Activated CD4-positive, alpha-beta memory T cell treated with anti-CD3 and anti-CD28 coated beads for 36 hours (primary cell): Measurements from ENCODE around the gene TMPO. TPM values are rescaled to one million over a fixed set of nuclear protein-coding genes. Genes with fewer than 3 reads are reported as not detected.
"Not testable (repeated sequence)": the region's sequence is repeated elsewhere in the genome, so short reads cannot be mapped to it uniquely, and the experiment has no call there.

ENCODE experiments used
- CTCF ChIA-PET: fragments of 350-600 bp; sonication (Branson Sonifier 250); formaldehyde crosslinking; loops from one replicate; lab custom pipeline; 2021; ENCODE audit warnings: antibody characterized with exemption, inconsistent platforms; lab: Charles Lee
- POLR2A ChIA-PET: fragments of 350-600 bp; sonication (Branson Sonifier 250); formaldehyde crosslinking; loops from one replicate; lab custom pipeline; 2021; ENCODE audit warnings: antibody characterized with exemption; lab: Charles Lee
- DNase-seq: peaks from one replicate; pipeline ENCODE4 v3.0.0-alpha.2; 2020
- H3K27ac Mint-ChIP-seq: one replicate; pipeline ENCODE4 v1.8.0; 2021; ENCODE audit warnings: mixed read lengths
- H3K27me3 Mint-ChIP-seq: one replicate; pipeline ENCODE4 v1.8.0; 2021; ENCODE audit warnings: mixed read lengths
- H3K36me3 Mint-ChIP-seq: one replicate; pipeline ENCODE4 v1.8.0; 2021; ENCODE audit warnings: mixed read lengths
- H3K4me1 Mint-ChIP-seq: one replicate; pipeline ENCODE4 v1.8.0; 2021; ENCODE audit warnings: low read depth, mixed read lengths
- H3K4me3 Mint-ChIP-seq: one replicate; pipeline ENCODE4 v1.8.0; 2021; ENCODE audit warnings: mild to moderate bottlenecking, mixed read lengths
- H3K9me3 Mint-ChIP-seq: one replicate; pipeline ENCODE4 v1.8.0; 2021; ENCODE audit warnings: mixed read lengths
- intact Hi-C: fragments of 100-400 bp; cut with micrococcal nuclease; formaldehyde crosslinking; loops from one replicate; pipeline ENCODE4 v1.15.1; 2023
- total RNA-seq, 2 experiments: library from RNA; stranded (reverse); gene quantifications; one replicate each; pipeline ENCODE4 v1.2.3, GENCODE V29; 2021

TMPO gene
- total RNA-seq, 2 experiments from 2014 or later, result 371 to 375 TPM

DNA sequence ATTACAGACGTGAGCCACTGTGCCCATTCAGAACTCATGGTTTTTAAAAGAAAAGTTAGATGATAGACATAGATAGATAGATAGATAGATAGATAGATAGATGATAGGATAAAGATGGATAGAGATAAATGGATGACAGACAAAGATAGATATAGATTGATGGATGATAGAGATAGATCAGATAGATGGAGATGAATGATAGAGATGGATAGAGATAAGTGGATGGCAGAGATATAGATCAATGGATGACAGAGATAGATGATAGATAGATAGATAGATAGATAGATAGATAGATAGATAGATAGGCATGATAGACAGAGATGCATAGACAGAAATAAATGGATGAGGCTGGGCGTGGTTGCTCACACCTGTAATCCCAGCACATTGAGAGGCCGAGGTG lies 64.4 kb downstream of the TMPO start:
- CTCF ChIA-PET, result no interaction called here
- Mint-ChIP-seq H3K9me3 (no peaks in the 10 kb centered on the region), H3K36me3 (no peaks in the 10 kb centered on the region), H3K27me3 (no peaks in the 10 kb centered on the region), H3K4me3 (no peak overlapping the region), H3K4me1 (no peaks in the 10 kb centered on the region), H3K27ac (no peak overlapping the region)
- intact Hi-C loops, result no loop called here
- no peak for DNase-seq
- POLR2A ChIA-PET, result no interaction called here

DNA sequence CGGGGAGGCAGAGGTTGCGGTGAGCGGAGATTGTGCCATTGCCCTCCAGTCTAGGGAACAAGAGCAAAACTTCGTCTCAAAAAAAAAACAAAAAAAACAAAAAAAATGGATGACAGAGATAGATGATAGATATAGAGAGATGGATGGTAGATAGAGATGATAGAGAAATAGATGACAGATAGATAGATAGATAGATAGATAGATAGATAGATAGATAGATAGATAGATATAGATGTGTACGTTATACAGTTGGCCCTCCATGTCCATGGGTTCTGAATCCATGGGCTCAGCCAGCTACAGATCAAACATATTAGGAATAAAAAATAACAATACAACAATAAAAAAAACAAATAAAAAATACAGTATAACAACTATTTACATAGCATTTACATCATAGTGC lies 65.3 kb downstream of the TMPO start:
- Mint-ChIP-seq H3K4me1 (no peaks in the 10 kb centered on the region), H3K27ac (no peak overlapping the region), H3K4me3 (no peak overlapping the region), H3K9me3 (no peaks in the 10 kb centered on the region), H3K36me3 (no peaks in the 10 kb centered on the region), H3K27me3 (no peaks in the 10 kb centered on the region)
- ChIA-PET POLR2A (no interaction called here), CTCF (no interaction called here)
- no peak for DNase-seq
- intact Hi-C loops, result no loop called here

- H3K4me1 Mint-ChIP-seq, result no peaks in the 10 kb centered on the region
- no peak overlapping the region for H3K27ac Mint-ChIP-seq
- H3K4me3 Mint-ChIP-seq, result no peak overlapping the region
- no peaks in the 10 kb centered on the region for H3K36me3 Mint-ChIP-seq
- intact Hi-C loops, result no loop called here
- ChIA-PET POLR2A (no interaction called here), CTCF (no interaction called here)
- no peaks in the 10 kb centered on the region for H3K9me3 Mint-ChIP-seq
- H3K27me3 Mint-ChIP-seq, result no peaks in the 10 kb centered on the region
- no peak for DNase-seq
Measured at GRCh38 chr12:98581101-98581500, 65.7 kb downstream of the TMPO start.

GRCh38 chr12:98582093-98582492 lies 66.7 kb downstream of the TMPO start:
- H3K27ac Mint-ChIP-seq, result no peak overlapping the region
- H3K4me3 Mint-ChIP-seq, result no peak overlapping the region
- no peak for DNase-seq
- no peaks in the 10 kb centered on the region for H3K4me1 Mint-ChIP-seq
- ChIA-PET CTCF (no interaction called here), POLR2A (no interaction called here)
- no peaks in the 10 kb centered on the region for H3K36me3 Mint-ChIP-seq
- no peaks in the 10 kb centered on the region for H3K9me3 Mint-ChIP-seq
- H3K27me3 Mint-ChIP-seq, result no peaks in the 10 kb centered on the region
- intact Hi-C loops, result no loop called here

DNA sequence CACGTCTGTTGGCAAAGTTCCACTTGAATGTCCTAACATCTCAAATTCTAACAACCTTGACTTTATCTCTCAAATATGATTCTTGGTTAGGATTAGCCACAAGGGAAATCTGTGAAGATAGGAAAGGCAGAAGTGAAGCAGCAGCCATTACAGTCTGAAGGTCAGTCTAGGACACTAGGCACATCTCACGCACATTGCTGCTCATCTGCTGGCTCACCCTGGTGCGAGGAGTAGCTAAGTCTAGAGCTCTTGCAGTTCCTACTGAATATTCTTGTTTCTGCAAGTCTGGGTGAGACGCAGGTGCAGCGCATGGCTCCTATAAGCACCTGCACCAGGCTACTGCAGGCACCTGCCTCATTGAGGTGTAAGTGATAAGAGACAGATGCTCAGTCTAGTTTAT lies 71.7 kb downstream of the TMPO start:
- intact Hi-C loops, result no loop called here
- peaks cover 2% of the 10 kb centered on the region for H3K4me1 Mint-ChIP-seq
- ChIA-PET POLR2A (no interaction called here), CTCF (interaction anchor here (0.8 kb wide), 1 partner anchor 20 kb away, joined by 3 read pairs; no protein-coding TSS in a partner anchor)
- H3K27ac Mint-ChIP-seq, result no peak overlapping the region
- no peaks in the 10 kb centered on the region for H3K36me3 Mint-ChIP-seq
- DNase-seq, result no peak
- H3K9me3 Mint-ChIP-seq, result no peaks in the 10 kb centered on the region
- no peak overlapping the region for H3K4me3 Mint-ChIP-seq
- no peaks in the 10 kb centered on the region for H3K27me3 Mint-ChIP-seq

DNA sequence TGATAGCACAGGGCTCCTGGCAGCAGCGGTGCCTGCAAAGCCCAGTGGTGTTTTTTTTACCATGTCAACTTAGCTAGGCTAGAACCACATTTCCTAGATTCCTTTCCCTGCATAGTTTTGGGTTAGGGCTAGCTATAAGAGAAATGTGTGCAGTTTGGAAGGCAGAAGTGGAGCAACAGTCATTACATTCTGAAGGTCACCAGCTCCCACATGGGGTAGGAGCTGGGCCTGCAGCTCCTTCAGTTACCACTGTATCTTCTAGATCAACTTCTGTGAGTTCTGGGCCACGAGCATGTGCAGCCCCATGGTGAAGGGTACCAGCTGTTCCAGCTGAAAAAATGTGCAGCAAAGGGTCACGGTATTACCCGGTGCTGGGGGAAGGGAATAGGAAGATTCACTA lies 75.8 kb downstream of the TMPO start:
- Mint-ChIP-seq H3K27ac (no peak overlapping the region), H3K4me3 (no peak overlapping the region), H3K27me3 (no peaks in the 10 kb centered on the region), H3K36me3 (peaks cover 18% of the 10 kb centered on the region), H3K4me1 (peaks cover 17% of the 10 kb centered on the region), H3K9me3 (no peaks in the 10 kb centered on the region)
- no peak for DNase-seq
- intact Hi-C loops, result loop anchor here (5.0 kb wide), 1 partner anchor 44 kb away; no protein-coding TSS in a partner anchor
- ChIA-PET POLR2A (no interaction called here), CTCF (interaction anchor here (1.0 kb wide), 1 partner anchor 25 kb away, joined by 3 read pairs; no protein-coding TSS in a partner anchor)

GRCh38 chr12:98592825-98593322 lies 77.5 kb downstream of the TMPO start:
- Mint-ChIP-seq H3K9me3 (no peaks in the 10 kb centered on the region), H3K27ac (peak overlapping the region; percentile 97), H3K4me3 (peak overlapping the region; percentile 91), H3K27me3 (no peaks in the 10 kb centered on the region), H3K4me1 (peaks cover 25% of the 10 kb centered on the region), H3K36me3 (peaks cover 30% of the 10 kb centered on the region)
- CTCF ChIA-PET, result interaction anchor here (0.7 to 5.1 kb wide), 8 partner anchors 18 to 77 kb away, joined by 3 to 42 read pairs (median 3); no protein-coding TSS in a partner anchor
- POLR2A ChIA-PET, result interaction anchor here (0.6 to 5.5 kb wide), 12 partner anchors 10 to 149 kb away, joined by 3 to 40 read pairs (median 4); partner anchors contain the start of genes APAF1, IKBIP and TMPO
- intact Hi-C loops, result loop anchor here (1.0 to 5.0 kb wide), 5 partner anchors 26 to 90 kb away; partner anchors contain the start of gene IKBIP
- no peak for DNase-seq

DNA sequence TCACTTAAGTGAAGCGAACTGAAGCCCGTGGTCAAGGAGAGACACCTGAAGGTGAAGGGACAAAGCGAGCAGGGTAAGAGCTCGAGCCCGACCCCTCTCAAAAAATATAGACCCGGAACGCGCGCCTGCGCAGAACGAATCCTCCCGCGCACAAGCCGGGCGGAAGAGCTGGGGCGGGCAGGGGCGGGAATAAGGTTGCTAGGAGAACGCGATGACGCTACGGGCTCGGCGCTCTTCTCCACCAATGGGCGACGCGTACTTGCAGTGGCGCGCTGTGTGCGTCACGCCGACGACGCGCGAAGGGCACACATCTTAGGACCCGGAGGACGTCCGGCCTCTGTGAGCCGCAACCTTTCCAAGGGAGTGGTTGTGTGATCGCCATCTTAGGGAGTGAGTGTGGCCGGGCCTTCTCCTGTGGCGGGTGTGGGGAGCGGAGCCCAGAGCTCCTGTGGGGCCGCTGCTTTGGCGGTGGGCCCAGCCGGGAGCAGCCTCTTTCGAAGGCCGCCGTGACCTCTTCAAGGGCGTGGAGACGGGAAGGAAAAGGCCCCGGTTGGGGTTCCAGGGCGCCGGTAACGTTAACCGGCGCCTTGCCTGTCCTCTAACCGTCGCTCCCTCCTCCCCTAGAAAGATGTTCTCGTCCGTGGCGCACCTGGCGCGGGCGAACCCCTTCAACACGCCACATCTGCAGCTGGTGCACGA lies 78.1 kb downstream of the TMPO start, which contains the start of gene SLC25A3:
SLC25A3 (plus strand) TSS at position 336 of the 699 bp plus-strand sequence; CDS start at position 629, 293 bp downstream.
- peak; percentile 96 for DNase-seq
- ChIA-PET POLR2A (interaction anchor here (0.6 to 5.5 kb wide), 14 partner anchors 9 to 148 kb away, joined by 3 to 40 read pairs (median 4); partner anchors contain the start of genes APAF1, IKBIP and TMPO), CTCF (interaction anchor here (0.7 to 5.1 kb wide), 8 partner anchors 27 to 77 kb away, joined by 3 to 42 read pairs (median 4); no protein-coding TSS in a partner anchor)
- Mint-ChIP-seq H3K27ac (peak within 1 kb of the TSS; percentile 97), H3K4me3 (peak within 1 kb of the TSS; percentile 91), H3K4me1 (peaks cover 29% of the 10 kb centered on the region), H3K9me3 (no peaks in the 10 kb centered on the region), H3K27me3 (no peaks in the 10 kb centered on the region), H3K36me3 (peaks cover 36% of the 10 kb centered on the region)
- intact Hi-C loops, result loop anchor here (1.0 to 5.0 kb wide), 6 partner anchors 27 to 1545 kb away; partner anchors contain the start of gene IKBIP

DNA sequence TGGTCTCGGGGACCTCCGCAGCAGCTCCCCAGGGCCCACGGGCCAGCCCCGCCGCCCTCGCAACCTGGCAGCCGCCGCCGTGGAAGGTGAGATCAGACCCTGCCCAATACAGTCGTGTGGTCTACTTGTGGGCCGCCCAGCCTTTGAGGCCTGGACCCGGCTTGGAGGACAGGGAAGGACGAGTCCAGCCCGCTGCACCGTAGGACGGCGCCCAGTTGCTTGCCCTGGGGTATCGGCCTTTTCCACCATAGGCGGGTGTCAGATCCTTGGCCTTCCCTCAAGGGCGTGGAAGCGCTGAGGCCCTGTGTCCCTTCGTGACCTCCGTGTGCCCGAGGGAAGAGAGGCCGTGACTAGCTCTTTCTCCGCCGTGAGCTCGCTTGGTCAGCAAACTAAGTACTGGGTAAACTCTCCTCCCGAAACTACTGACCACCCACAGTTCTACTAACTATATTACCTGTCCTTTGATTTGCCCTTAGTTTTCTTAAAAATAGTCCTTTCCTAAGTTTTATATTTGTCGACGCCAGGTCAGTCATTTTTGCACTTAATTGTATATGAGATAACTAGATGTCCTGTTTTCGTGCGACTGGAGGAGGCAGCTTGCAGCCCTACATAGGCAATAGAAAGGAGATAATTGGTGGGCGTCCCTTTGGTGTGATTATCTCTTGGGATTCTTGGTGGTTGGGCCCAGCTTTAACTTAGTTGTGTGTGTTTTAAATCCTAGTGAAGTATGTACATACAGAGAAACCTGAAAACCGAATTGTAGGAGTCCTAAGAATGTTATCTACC lies 78.9 kb downstream of the TMPO start:
- Mint-ChIP-seq H3K4me1 (peaks cover 29% of the 10 kb centered on the region), H3K27ac (peak overlapping the region; percentile 97), H3K36me3 (peaks cover 39% of the 10 kb centered on the region), H3K4me3 (peak overlapping the region; percentile 91), H3K27me3 (no peaks in the 10 kb centered on the region), H3K9me3 (no peaks in the 10 kb centered on the region)
- POLR2A ChIA-PET, result interaction anchor here (0.6 to 5.5 kb wide), 15 partner anchors 9 to 148 kb away, joined by 3 to 40 read pairs (median 4); partner anchors contain the start of genes APAF1, IKBIP and TMPO
- intact Hi-C loops, result loop anchor here (2.0 to 5.0 kb wide), 2 partner anchors 47 to 1545 kb away; no protein-coding TSS in a partner anchor
- DNase-seq, result no peak
- CTCF ChIA-PET, result interaction anchor here (0.6 to 5.1 kb wide), 6 partner anchors 28 to 385 kb away, joined by 3 to 42 read pairs (median 5); no protein-coding TSS in a partner anchor

DNA sequence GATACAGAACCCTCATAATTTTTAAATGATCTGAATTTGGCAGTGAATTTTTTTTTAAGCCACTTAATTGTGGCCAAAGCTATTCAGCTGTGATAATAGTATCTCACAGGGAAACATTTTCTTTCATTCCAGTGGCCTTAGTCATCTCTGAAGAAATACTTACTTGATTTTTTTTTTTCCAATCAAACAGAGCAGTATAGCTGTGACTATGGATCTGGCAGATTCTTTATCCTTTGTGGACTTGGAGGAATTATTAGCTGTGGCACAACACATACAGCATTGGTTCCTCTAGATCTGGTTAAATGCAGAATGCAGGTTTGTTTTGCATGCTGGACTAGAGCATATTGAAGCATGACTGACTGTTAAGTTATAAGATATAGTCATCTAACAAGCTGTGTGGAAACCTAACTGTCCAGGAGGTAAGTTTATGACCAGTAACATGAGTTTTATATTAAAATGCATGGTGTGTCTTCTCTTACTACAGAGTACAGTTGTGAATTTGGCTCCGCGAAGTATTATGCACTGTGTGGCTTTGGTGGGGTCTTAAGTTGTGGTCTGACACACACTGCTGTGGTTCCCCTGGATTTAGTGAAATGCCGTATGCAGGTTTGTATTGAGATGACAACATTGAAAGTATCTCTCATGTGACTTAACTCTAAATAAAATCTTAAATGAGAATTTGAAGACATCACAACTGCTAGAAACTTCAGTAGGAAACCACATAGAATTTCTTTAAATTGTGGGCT lies 80.0 kb downstream of the TMPO start:
- ChIA-PET CTCF (interaction anchor here (0.6 to 5.1 kb wide), 6 partner anchors 10 to 384 kb away, joined by 4 to 42 read pairs (median 6); no protein-coding TSS in a partner anchor), POLR2A (interaction anchor here (0.6 to 5.5 kb wide), 10 partner anchors 20 to 146 kb away, joined by 3 to 40 read pairs (median 4); partner anchors contain the start of genes APAF1, IKBIP and TMPO)
- Mint-ChIP-seq H3K27me3 (no peaks in the 10 kb centered on the region), H3K4me1 (peaks cover 29% of the 10 kb centered on the region), H3K9me3 (no peaks in the 10 kb centered on the region), H3K4me3 (peak overlapping the region; percentile 91), H3K36me3 (peaks cover 44% of the 10 kb centered on the region), H3K27ac (peak overlapping the region; percentile 97)
- intact Hi-C loops, result loop anchor here (1.0 to 2.0 kb wide), 2 partner anchors 146 to 1543 kb away; no protein-coding TSS in a partner anchor
- DNase-seq, result peak; percentile 54

- H3K9me3 Mint-ChIP-seq, H3K4me3 Mint-ChIP-seq, CTCF ChIA-PET, DNase-seq, H3K27ac Mint-ChIP-seq, intact Hi-C loops, H3K27me3 Mint-ChIP-seq: not testable (repeated sequence)
- POLR2A ChIA-PET, result interaction anchor here (5.5 kb wide), 1 partner anchor 47 kb away, joined by 40 read pairs; the partner anchor contains the start of genes APAF1 and IKBIP
- H3K36me3 Mint-ChIP-seq, result peaks cover 54% of the 10 kb centered on the region
- peaks cover 33% of the 10 kb centered on the region for H3K4me1 Mint-ChIP-seq
Measured at GRCh38 chr12:98597313-98597712, 81.9 kb downstream of the TMPO start.
